ENCODE results near the gene TMC8. TPM values are rescaled to one million over a fixed set of nuclear protein-coding genes. Genes with fewer than 3 reads are reported as not detected.
"Not testable (repeated sequence)": the region's sequence is repeated elsewhere in the genome, so short reads cannot be mapped to it uniquely, and the experiment has no call there.

Gene TMC8
- total RNA-seq, 2 donors from 2014 or later, result 1.0 to 2.6 TPM

DNA sequence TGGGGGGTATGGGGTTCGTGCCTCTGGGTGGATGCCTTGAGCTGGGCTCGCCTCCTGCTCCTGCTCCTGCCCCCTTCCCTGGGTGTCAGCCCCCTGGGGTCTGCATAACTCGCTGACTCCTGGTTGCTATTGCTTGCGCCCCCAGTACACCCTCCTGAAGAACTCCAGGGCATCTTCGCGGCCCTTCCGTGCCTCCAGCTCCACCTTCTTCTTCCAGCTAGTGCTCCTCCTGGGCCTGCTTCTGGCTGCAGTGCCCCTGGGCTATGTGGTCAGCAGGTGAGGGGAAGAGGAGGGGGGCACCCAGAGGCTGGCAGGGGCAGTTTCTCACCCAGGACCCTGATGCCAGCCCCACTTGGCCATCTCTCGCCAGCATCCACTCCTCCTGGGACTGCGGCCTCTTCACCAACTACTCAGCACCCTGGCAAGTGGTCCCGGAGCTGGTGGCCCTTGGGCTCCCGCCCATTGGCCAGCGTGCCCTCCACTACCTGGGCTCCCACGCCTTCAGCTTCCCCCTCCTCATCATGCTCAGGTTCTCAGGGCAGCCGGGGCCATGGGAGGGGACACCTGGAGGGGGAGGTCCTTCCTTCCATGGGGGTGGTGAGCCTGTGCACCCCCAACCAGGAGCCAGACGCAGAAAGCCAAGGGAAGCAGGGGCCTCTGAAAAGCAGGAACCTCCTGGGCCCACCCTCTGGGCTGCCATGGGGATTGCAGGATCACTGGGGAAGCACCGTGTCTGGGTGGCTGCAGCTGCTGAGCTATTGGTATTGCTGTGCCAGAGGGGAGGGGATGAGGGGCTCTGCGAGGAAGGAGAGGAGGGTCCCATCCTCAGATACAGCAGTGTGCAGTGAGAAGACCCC is 7.9 kb downstream of the TMC8 start:
- no peaks in the 10 kb centered on the region for H3K27me3 ChIP-seq
- TF ChIP-seq, protein P1, sequence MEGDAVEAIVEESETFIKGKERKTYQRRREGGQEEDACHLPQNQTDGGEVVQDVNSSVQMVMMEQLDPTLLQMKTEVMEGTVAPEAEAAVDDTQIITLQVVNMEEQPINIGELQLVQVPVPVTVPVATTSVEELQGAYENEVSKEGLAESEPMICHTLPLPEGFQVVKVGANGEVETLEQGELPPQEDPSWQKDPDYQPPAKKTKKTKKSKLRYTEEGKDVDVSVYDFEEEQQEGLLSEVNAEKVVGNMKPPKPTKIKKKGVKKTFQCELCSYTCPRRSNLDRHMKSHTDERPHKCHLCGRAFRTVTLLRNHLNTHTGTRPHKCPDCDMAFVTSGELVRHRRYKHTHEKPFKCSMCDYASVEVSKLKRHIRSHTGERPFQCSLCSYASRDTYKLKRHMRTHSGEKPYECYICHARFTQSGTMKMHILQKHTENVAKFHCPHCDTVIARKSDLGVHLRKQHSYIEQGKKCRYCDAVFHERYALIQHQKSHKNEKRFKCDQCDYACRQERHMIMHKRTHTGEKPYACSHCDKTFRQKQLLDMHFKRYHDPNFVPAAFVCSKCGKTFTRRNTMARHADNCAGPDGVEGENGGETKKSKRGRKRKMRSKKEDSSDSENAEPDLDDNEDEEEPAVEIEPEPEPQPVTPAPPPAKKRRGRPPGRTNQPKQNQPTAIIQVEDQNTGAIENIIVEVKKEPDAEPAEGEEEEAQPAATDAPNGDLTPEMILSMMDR (IDR thresholded peaks at IDR 0.05), result no peak
- H3K27ac ChIP-seq, result no peak overlapping the region
- H3K4me3 ChIP-seq, result no peak overlapping the region
- no peaks in the 10 kb centered on the region for H3K36me3 ChIP-seq
- H3K9me3 ChIP-seq, result no peaks in the 10 kb centered on the region
- no peak for DNase-seq (ENCODE audit: low spot score)
- peaks cover 0 to 19% of the 10 kb centered on the region in 2 donors for H3K4me1 ChIP-seq

DNA sequence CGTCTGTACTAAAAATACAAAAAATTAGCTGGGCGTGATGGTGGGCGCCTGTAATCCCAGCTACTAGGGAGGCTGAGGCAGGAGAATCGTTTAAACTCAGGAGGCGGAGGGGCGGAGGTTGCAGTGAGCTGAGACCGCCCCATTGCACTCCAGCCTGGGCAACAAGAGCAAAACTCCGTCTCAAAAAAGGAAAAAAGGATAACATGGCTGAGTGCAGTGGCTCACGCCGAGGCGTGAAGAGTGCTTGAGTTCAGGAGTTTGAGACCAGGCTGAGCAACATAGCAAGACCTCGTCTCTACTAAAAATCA is 9.2 kb downstream of the TMC8 start:
- DNase-seq (ENCODE audit: low spot score); H3K9me3 ChIP-seq; H3K27me3 ChIP-seq; H3K27ac ChIP-seq; H3K36me3 ChIP-seq; H3K4me3 ChIP-seq: not testable (repeated sequence)
- peaks cover 0 to 24% of the 10 kb centered on the region in 2 donors for H3K4me1 ChIP-seq

DNA sequence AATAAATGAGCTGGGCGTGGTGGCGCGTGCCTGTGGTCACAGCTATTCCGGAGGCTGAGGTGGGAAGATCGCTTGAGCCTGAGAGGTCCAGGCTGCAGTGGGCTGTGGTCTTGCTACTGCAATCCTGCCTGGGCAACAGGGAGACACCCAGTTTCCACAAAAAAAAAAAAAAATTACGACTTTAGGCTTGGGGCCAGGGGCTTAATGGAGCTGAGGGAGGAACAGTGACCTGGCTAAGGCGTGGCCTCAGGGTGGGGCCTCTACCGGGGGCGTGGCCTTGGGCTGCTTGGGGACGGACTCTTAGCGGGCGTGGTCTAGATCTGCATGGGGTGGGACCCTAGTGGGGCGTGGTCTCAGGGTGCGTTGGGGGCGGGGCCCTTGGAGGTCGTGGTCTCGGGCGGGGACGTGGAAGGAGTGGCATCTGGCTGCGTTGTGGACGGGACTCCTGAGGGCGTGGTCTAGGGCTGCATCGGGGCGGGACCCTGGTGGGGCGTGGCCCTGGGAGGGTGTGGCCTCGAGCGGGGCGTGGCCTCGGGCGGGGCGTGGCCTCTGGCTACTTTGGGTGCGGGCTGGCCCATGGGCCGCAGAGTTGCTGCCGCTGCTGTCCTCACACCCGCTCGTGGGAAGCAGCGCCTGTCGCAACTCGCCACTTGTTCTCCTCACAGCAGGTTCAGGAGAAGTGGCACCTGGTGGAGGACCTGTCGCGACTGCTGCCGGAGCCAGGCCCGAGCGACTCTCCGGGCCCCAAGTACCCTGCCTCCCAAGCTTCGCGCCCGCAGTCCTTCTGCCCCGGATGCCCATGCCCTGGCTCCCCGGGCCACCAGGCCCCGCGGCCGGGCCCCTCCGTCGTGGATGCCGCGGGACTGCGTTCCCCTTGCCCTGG is 9.8 kb downstream of the TMC8 start:
- H3K36me3 ChIP-seq, result no peaks in the 10 kb centered on the region

DNA sequence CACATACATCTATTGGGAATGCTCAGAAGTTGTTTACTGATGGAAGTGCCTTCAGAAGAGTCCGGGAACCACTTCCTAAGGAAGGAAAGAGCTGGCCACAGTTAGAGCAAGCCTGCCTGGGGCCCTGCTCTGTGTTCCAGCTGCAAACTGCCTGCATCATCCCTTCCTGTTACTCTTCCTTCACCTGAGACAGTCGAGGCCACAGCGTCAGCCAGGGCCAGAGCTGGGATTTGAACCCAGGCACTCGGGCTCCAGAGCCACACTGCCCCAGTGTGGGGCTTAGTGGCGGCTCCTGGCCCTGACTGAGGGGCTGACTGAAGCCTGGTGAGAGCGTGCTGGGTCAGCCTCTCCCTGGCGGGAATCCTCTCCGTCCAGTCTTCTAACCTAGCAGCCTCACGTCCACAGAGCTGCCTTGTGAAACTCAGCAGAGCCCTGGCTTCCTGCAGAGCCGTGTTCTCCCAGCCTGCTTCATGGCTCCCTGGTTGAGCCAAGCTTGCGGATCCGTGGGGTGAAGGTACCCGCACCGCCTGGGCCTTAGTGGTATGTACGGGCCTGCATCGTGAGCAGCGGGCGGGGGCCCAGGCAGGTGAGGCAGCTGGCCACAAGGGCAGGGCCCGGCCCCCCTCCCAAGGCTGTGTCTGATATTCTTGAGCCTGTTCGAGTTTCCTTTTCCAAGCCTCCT is 11.0 kb downstream of the TMC8 start:
- H3K27ac ChIP-seq, result no peak overlapping the region
- no peak overlapping the region for H3K4me3 ChIP-seq
- no peaks in the 10 kb centered on the region for H3K9me3 ChIP-seq
- TF ChIP-seq, protein P1 (IDR thresholded peaks at IDR 0.05), result no peak
- no peaks in the 10 kb centered on the region for H3K27me3 ChIP-seq
- H3K36me3 ChIP-seq, result no peaks in the 10 kb centered on the region
- DNase-seq (ENCODE audit: low spot score), result no peak
- H3K4me1 ChIP-seq, result peaks cover 0 to 33% of the 10 kb centered on the region in 2 donors

More for the DNA sequence above, 9.8 kb downstream of the TMC8 start:
- peak; percentile 90 for DNase-seq (ENCODE audit: low spot score)
- Histone ChIP-seq H3K9me3 (no peaks in the 10 kb centered on the region), H3K27ac (peak overlapping the region in 1 of 2 donors; percentile 22), H3K4me3 (peak overlapping the region in 1 of 2 donors; percentile 28), H3K27me3 (no peaks in the 10 kb centered on the region), H3K4me1 (peaks cover 0 to 29% of the 10 kb centered on the region in 2 donors)
- TF ChIP-seq, protein P1 (IDR thresholded peaks at IDR 0.05), result no peak

DNA sequence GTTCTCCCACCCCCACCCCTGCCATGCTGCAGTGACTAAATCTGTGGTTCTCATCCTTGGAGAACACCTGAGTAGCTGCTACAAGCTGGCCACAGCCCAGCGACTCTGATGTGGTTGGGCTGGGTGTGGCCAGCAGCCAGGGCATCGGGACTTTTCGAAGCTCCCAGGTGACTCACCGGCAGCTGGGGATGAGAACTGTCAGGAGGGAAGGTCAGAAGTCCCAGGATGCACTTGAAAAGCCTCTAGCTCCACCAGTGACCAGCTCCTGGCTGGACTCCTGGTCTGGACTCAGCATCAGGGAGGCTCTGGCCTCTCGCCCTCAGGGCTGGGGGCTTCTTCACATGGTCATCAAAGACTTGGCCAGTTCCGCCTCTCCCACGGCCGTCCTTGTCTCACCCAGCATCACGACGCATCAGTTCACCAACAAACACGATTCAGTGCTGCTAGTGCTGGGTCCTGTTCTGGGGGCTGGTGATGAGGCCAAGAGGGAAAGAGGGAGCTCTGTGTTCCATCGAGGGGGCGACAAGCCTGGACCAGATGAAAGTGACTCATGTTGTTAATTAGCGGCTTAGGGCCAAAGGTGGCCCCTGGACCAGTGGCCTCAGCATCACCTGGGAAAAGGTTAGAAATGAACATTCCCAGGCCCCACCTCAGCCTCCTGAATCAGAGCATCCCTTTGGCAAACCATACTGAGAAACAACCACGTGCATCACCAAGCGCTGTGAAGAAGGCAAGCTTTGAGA is 11.7 kb downstream of the TMC8 start:
- no peak for DNase-seq (ENCODE audit: low spot score)
- H3K4me1 ChIP-seq, result peaks cover 0 to 33% of the 10 kb centered on the region in 2 donors
- TF ChIP-seq, protein P1 (IDR thresholded peaks at IDR 0.05), result no peak
- H3K4me3 ChIP-seq, result no peak overlapping the region
- no peaks in the 10 kb centered on the region for H3K9me3 ChIP-seq
- no peak overlapping the region for H3K27ac ChIP-seq
- H3K36me3 ChIP-seq, result no peaks in the 10 kb centered on the region
- no peaks in the 10 kb centered on the region for H3K27me3 ChIP-seq
